K562 (cell line): ENCODE data around the gene EPHB2. TPM values are rescaled to one million over a fixed set of nuclear protein-coding genes. Genes with fewer than 3 reads are reported as not detected.
A peak's percentile ranks its signal among the peaks of the same experiment; 100 is the strongest.

Experiments
- ATAC-seq: fragments of 200-7000 bp; cut with Tn5 transposase; 3 replicates; pipeline ENCODE4 v1.9.1; 2020; ENCODE audit warnings: moderate library complexity
- BruUV-seq: library from RNA; stranded (reverse); fragments of 400-500 nt; replicated peaks from 2 replicates; lab custom pipeline; 2021; lab: Mats Ljungman, UMichigan
- CTCF ChIA-PET: fragments of 300-600 bp; formaldehyde crosslinking; extraction: SDS; loops from one replicate; lab custom pipeline; 2021; ENCODE audit warnings: low intra/inter-chr PET ratio; lab: Yijun Ruan, JAX
- POLR2A ChIA-PET: fragments of 300-600, 350-650 bp; sonication (Branson Sonifier 250); formaldehyde crosslinking; extraction: SDS; loops from one replicate; lab custom pipeline; 2021; ENCODE audit warnings: antibody characterized with exemption, inconsistent platforms; lab: Yijun Ruan, JAX
- DNase-seq, 4 experiments: peaks; one replicate each; pipeline versions ENCODE4 v3.0.0 to v3.0.0-alpha.2; 2011 to 2018; ENCODE audit warnings: low spot score in 3 of 4, mixed read lengths in 3 of 4; ENCODE audit errors: extremely low read depth in 1 of 4
- FAIRE-seq: peaks from 2 replicates; lab custom pipeline; 2011; peaks lifted over from hg19 to GRCh38; lab: Jason Lieb, UNC
- H2AFZ ChIP-seq: 2 replicates; pipeline ENCODE4 v1.6.0; 2011; ENCODE audit warnings: low read depth, low read length, control low read depth, inconsistent platforms
- H3K27ac ChIP-seq: fragments of 200-600 bp; 3 replicates; pipeline ENCODE4 v1.8.0; 2011; ENCODE audit warnings: low read depth, mild to moderate bottlenecking, control low read depth, inconsistent platforms, low read length, moderate library complexity, mixed read lengths; ENCODE audit errors: extremely low read depth
- H3K27me3 ChIP-seq, 2 experiments: fragments of 300-600 bp in 1 of 2; 2 replicates in 1 of 2; 3 replicates in 1 of 2; pipeline versions ENCODE4 v1.6.0 to v1.8.0; 2011; ENCODE audit warnings: inconsistent platforms in 2 of 2, low read length in 2 of 2, mild to moderate bottlenecking in 1 of 2, mixed read lengths in 1 of 2, moderate library complexity in 1 of 2; ENCODE audit not compliant: control insufficient read depth in 2 of 2, insufficient read depth in 2 of 2
- H3K36me3 ChIP-seq: fragments of 300-600 bp; 3 replicates; pipeline ENCODE4 v1.8.0; 2011; ENCODE audit warnings: mild to moderate bottlenecking, low read length, inconsistent platforms; ENCODE audit not compliant: control insufficient read depth, insufficient read depth
- H3K4me1 ChIP-seq, 2 experiments: fragments of 200-600 bp in 1 of 2; replicated peaks in 1 of 2; 2 replicates in 1 of 2; 3 replicates in 1 of 2; pipeline versions ENCODE4 v1.5.1 to v1.8.0; 2011; ENCODE audit warnings: inconsistent platforms in 2 of 2, low read length in 2 of 2, mild to moderate bottlenecking in 1 of 2, mixed read lengths in 1 of 2, moderate library complexity in 1 of 2; ENCODE audit not compliant: control insufficient read depth in 2 of 2, insufficient read depth in 2 of 2
- H3K4me2 ChIP-seq: 2 replicates; pipeline ENCODE4 v1.6.1; 2011; ENCODE audit warnings: low read length, control low read depth, inconsistent platforms, mixed read lengths; ENCODE audit not compliant: insufficient read depth
- H3K4me3 ChIP-seq: fragments of 200-600 bp; sonication (generic), shearing (Covaris generic); 2 replicates; pipeline ENCODE4 v1.5.1; 2016; ENCODE audit warnings: control low read depth, inconsistent platforms
- H3K79me2 ChIP-seq: fragments of 200-600 bp; 3 replicates; pipeline ENCODE4 v1.8.0; 2011; ENCODE audit warnings: low read length, inconsistent platforms; ENCODE audit not compliant: control insufficient read depth, insufficient read depth
- H3K9ac ChIP-seq, 2 experiments: 2 replicates each; pipeline versions ENCODE4 v1.6.0 to v1.6.1; 2011; ENCODE audit warnings: low read depth in 2 of 2, low read length in 2 of 2, control low read depth in 1 of 2, inconsistent platforms in 1 of 2, mild to moderate bottlenecking in 1 of 2, mixed read lengths in 1 of 2; ENCODE audit not compliant: insufficient read depth in 1 of 2
- H3K9me1 ChIP-seq: one replicate; pipeline ENCODE4 v1.6.0; 2011; ENCODE audit warnings: inconsistent platforms, mild to moderate bottlenecking, low read length, moderate library complexity; ENCODE audit not compliant: control insufficient read depth, insufficient read depth
- H3K9me3 ChIP-seq: replicated peaks from 2 replicates; pipeline ENCODE4 v1.5.1; 2011; ENCODE audit warnings: low read depth, low read length, inconsistent platforms; ENCODE audit not compliant: control insufficient read depth, insufficient read depth
- H4K20me1 ChIP-seq: replicated peaks from 2 replicates; pipeline ENCODE4 v1.6.1; 2011; ENCODE audit warnings: low read length, inconsistent platforms, mixed read lengths; ENCODE audit not compliant: control insufficient read depth, insufficient read depth
- ARID3B ChIP-seq: fragments of 250-450 bp; sonication (Bioruptor Pico); IDR thresholded peaks from 2 replicates; pipeline ENCODE4 v1.4.0; 2020; ENCODE audit warnings: borderline replicate concordance
- ATF3 ChIP-seq, 2 experiments: fragments of 450-650 bp in 1 of 2; sonication (generic) in 1 of 2; formaldehyde crosslinking in 1 of 2; IDR thresholded peaks in 1 of 2; conservative IDR thresholded peaks in 1 of 2; 2 replicates each; pipeline versions ENCODE4 v1.6.1 to v1.8.1; 2016 to 2023; ENCODE audit warnings: mild to moderate bottlenecking in 2 of 2, moderate library complexity in 2 of 2, inconsistent platforms in 1 of 2, missing genetic modification reagents in 1 of 2
- BCL6 ChIP-seq: fragments of 250-450 bp; sonication (Bioruptor Pico); IDR thresholded peaks from 2 replicates; pipeline ENCODE4 v1.4.0; 2020
- BRD4 ChIP-seq: fragments of 200-600 bp; sonication (generic); IDR thresholded peaks from 2 replicates; pipeline ENCODE4 v1.6.1; 2017; ENCODE audit warnings: inconsistent platforms
- CBX3 ChIP-seq, 2 experiments: IDR thresholded peaks; 1 replicate in 1 of 2; 2 replicates in 1 of 2; pipeline ENCODE4 v1.6.1; 2012; ENCODE audit warnings: inconsistent platforms in 2 of 2, low read length in 2 of 2, borderline replicate concordance in 1 of 2, control low read depth in 1 of 2
- CHCHD3 ChIP-seq: fragments of 250-450 bp; sonication (Bioruptor Pico); IDR thresholded peaks from 2 replicates; pipeline ENCODE4 v2.1.2; 2022; ENCODE audit warnings: mild to moderate bottlenecking
- FOS ChIP-seq: IDR thresholded peaks from 3 replicates; pipeline ENCODE4 v1.6.1; 2011; ENCODE audit not compliant: insufficient read length; ENCODE audit errors: extremely low read depth
- MAFK ChIP-seq: IDR thresholded peaks from 2 replicates; pipeline ENCODE4 v1.6.1; 2011; ENCODE audit warnings: low read length, improper control_type of control experiment
- NFIX ChIP-seq: fragments of 250-450 bp; sonication (Bioruptor Pico); IDR thresholded peaks from 2 replicates; pipeline ENCODE4 v1.4.0; 2020; ENCODE audit warnings: low read depth, mild to moderate bottlenecking, moderate library complexity
- POLR2G ChIP-seq: fragments of 200-400 bp; formaldehyde crosslinking; IDR thresholded peaks from 2 replicates; pipeline ENCODE4 v1.6.1; 2017; ENCODE audit warnings: low read depth, mild to moderate bottlenecking, antibody characterized with exemption, low read length, moderate library complexity
- RBM39 ChIP-seq: fragments of 200-400 bp; formaldehyde crosslinking; optimal IDR thresholded peaks from 2 replicates; pipeline ENCODE3; 2018; ENCODE audit warnings: low read depth, low read length
- SNAPC5 ChIP-seq: fragments of 250-450 bp; sonication (Bioruptor Pico); IDR thresholded peaks from 2 replicates; pipeline ENCODE4 v1.8.0; 2021; ENCODE audit warnings: moderate library complexity, mild to moderate bottlenecking, inconsistent platforms
- ZBTB49 ChIP-seq: sonication (generic); formaldehyde crosslinking; IDR thresholded peaks from 2 replicates; pipeline ENCODE4 v1.8.0; 2022; ENCODE audit warnings: missing genetic modification reagents, mild to moderate bottlenecking, borderline replicate concordance
- ZBTB7A ChIP-seq: IDR thresholded peaks from 2 replicates; pipeline ENCODE4 v1.6.1; 2011; ENCODE audit warnings: low read depth, mild to moderate bottlenecking, low read length, moderate library complexity, borderline replicate concordance; ENCODE audit not compliant: control insufficient read depth
- ZFP30 ChIP-seq: fragments of 250-450 bp; sonication (Bioruptor Pico); IDR thresholded peaks from 2 replicates; pipeline ENCODE4 v1.8.0; 2022; ENCODE audit warnings: moderate library complexity, mild to moderate bottlenecking, inconsistent platforms, borderline replicate concordance
- ZNF134 ChIP-seq: fragments of 250-450 bp; sonication (Bioruptor Pico); conservative IDR thresholded peaks from 2 replicates; pipeline ENCODE4 v1.4.0; 2020
- WGBS: fragments of 100-300 bp; shearing (Covaris generic); methylation state at CpG from one replicate; pipeline ENCODE4 v1.1.6; 2016; ENCODE audit warnings: low coverage, mixed read lengths; ENCODE audit not compliant: insufficient coverage; ENCODE audit errors: missing lambda C conversion rate; 5-methylcytosine and 5-hydroxymethylcytosine counted together
- in situ Hi-C: fragments of 300-500 bp; cut with MboI; formaldehyde crosslinking; loops from 4 replicates; pipeline ENCODE4 v1.15.0; 2018; ENCODE audit warnings: inconsistent platforms, mixed read lengths
- intact Hi-C: fragments of 100-400 bp; cut with micrococcal nuclease; formaldehyde crosslinking; loops from 2 replicates; pipeline ENCODE4 v1.14.2; 2022
- polyA plus RNA-seq, 8 experiments: library from polyadenylated mRNA; depleted of rRNA in 4 of 8; stranded (reverse) in 5 of 8; unstranded in 3 of 8; fragments of >200 nt; fragmentation: Nextera tagmentation in 2 of 8; fragmentation: Illumina TruSeq in 1 of 8; extraction: Ambion mirVana in 2 of 8; extraction: Trizol in 1 of 8; gene quantifications; 2 replicates each; pipeline versions ENCODE4 v1.2.1 to v1.2.3, GENCODE V29; 2011 to 2014; ENCODE audit warnings: inconsistent platforms in 1 of 8, missing spikeins in 1 of 8
- total RNA-seq, 7 experiments: library from RNA; depleted of rRNA in 6 of 7; stranded (reverse); fragments of >200 nt in 6 of 7; fragmentation: Illumina TruSeq in 2 of 7; extraction: Trizol in 2 of 7; gene quantifications; 2 replicates each; pipeline versions ENCODE4 v1.2.1 to v1.2.3, GENCODE V29; 2011 to 2021; ENCODE audit warnings: low replicate concordance in 1 of 7

The EPHB2 gene
- total and polyA plus RNA-seq, 9 of the 15 experiments (the other 6 are each of a cell fraction or from before 2014, with no cell fraction given), result not detected

GRCh38 chr1:22831729-22832413 is 121.2 kb downstream of the EPHB2 start:
- ATAC-seq, result no peak
- no TSS peak for BruUV-seq
- TF ChIP-seq SNAPC5 (CRISPR knock-in tag), result no peak
- no peak for TF ChIP-seq RBM39
- TF ChIP-seq ZNF134, result no peak
- TF ChIP-seq ATF3 (IDR thresholded peaks at IDR 0.05), result peak; percentile 69
- TF ChIP-seq ATF3 (CRISPR knock-in tag; conservative IDR thresholded peaks at IDR 0.05), result no peak
- no peak for TF ChIP-seq ARID3B (CRISPR knock-in tag)
- no peak for TF ChIP-seq ZBTB49 (CRISPR knock-in tag)
- TF ChIP-seq ZFP30 (CRISPR knock-in tag), result no peak
- no peak for TF ChIP-seq MAFK
- no peak for TF ChIP-seq ZBTB7A
- no peak for TF ChIP-seq BRD4
- TF ChIP-seq CBX3 (IDR thresholded peaks at IDR 0.05; ENCODE audit: borderline replicate concordance in 1 of 2, low read length in 2 of 2), result no peak
- TF ChIP-seq FOS, result no peak
- no peak for TF ChIP-seq NFIX (CRISPR knock-in tag)
- TF ChIP-seq POLR2G, result no peak
- no peak for TF ChIP-seq BCL6 (CRISPR knock-in tag)
- no peak for TF ChIP-seq CHCHD3 (CRISPR knock-in tag)

More at GRCh38 chr1:22831729-22832413, 121.2 kb downstream of the EPHB2 start:
- DNase-seq (no peak), FAIRE-seq (no peak)
- in situ Hi-C loops, result no loop called here
- H3K36me3 ChIP-seq, result no peaks in the 10 kb centered on the region
- H3K4me2 ChIP-seq, result no peak overlapping the region
- CTCF ChIA-PET, result no interaction called here
- H3K4me1 ChIP-seq, result peaks cover 0 to 8% of the 10 kb centered on the region in 2 experiments; a peak in 1 of 5 replicates
- H3K27me3 ChIP-seq, result peaks cover 18 to 57% of the 10 kb centered on the region in 2 experiments
- POLR2A ChIA-PET, result interaction anchor here (0.6 kb wide), 1 partner anchor 156 kb away, joined by 3 read pairs; no protein-coding TSS in a partner anchor
- no peaks in the 10 kb centered on the region for H3K79me2 ChIP-seq
- H2AFZ ChIP-seq, result no peak overlapping the region
- no peaks in the 10 kb centered on the region for H3K9me1 ChIP-seq
- intact Hi-C loops, result no loop called here
- 1% methylated on average over 6 of the region's 6 CpGs for WGBS
- H3K9ac ChIP-seq, result no peak overlapping the region
- no peaks in the 10 kb centered on the region; the same call in 1 of the 2 replicates for H4K20me1 ChIP-seq
- no peak overlapping the region for H3K27ac ChIP-seq
- H3K9me3 ChIP-seq, result no peaks in the 10 kb centered on the region
- H3K4me3 ChIP-seq, result no peak overlapping the region
